Transverse colon (tissue), 4 donors: ENCODE results near the gene PPP6R2. TPM values are rescaled to one million over a fixed set of nuclear protein-coding genes. Genes with fewer than 3 reads are reported as not detected.
A peak's percentile ranks its signal among the peaks of the same experiment; 100 is the strongest.

ENCODE experiments used
- DNase-seq: peaks from one replicate; pipeline ENCODE4 v3.0.0-alpha.2; 2019
- H3K27ac ChIP-seq, 4 donors: fragments of 200-600 bp; sonication (generic); 2 replicates each; pipeline ENCODE4 v1.5.1; 2016 to 2018; ENCODE audit warnings: inconsistent platforms in 4 of 4
- H3K27me3 ChIP-seq: fragments of 200-600 bp; sonication (generic); 2 replicates; pipeline ENCODE4 v1.5.1; 2017; ENCODE audit warnings: inconsistent platforms
- H3K36me3 ChIP-seq, 4 donors: fragments of 200-600 bp; sonication (generic); 2 replicates each; pipeline ENCODE4 v1.5.1; 2017 to 2019; ENCODE audit warnings: inconsistent platforms in 4 of 4
- H3K4me1 ChIP-seq, 4 donors: fragments of 200-600 bp; sonication (generic); 2 replicates each; pipeline ENCODE4 v1.5.1; 2017 to 2020; ENCODE audit warnings: inconsistent platforms in 4 of 4
- H3K4me3 ChIP-seq, 4 donors: fragments of 200-600 bp; sonication (generic); 1 replicate in 1 of 4; 2 replicates in 3 of 4; pipeline versions ENCODE4 v1.5.1 to v1.6.1; 2017 to 2019; ENCODE audit warnings: inconsistent platforms in 4 of 4
- H3K9me3 ChIP-seq, 2 donors: fragments of 200-600 bp; sonication (generic); 2 replicates each; pipeline ENCODE4 v1.5.1; 2017 to 2019; ENCODE audit warnings: inconsistent platforms in 2 of 2
- EP300 ChIP-seq: sonication (generic); formaldehyde crosslinking; IDR thresholded peaks from one replicate; pipeline ENCODE4 v1.6.1; 2017; ENCODE audit warnings: antibody characterized with exemption, low read depth
- POLR2A ChIP-seq: fragments of 450-650 bp; IDR thresholded peaks from one replicate; pipeline ENCODE4 v1.6.1; 2016; ENCODE audit warnings: antibody characterized with exemption, mild to moderate bottlenecking, moderate library complexity
- POLR2AphosphoS5 ChIP-seq, 3 donors: sonication (generic); formaldehyde crosslinking; IDR thresholded peaks; one replicate each; pipeline ENCODE4 v1.6.1; 2016; ENCODE audit warnings: antibody characterized with exemption in 3 of 3
- WGBS, 2 donors: methylation state at CpG; one replicate each; pipeline ENCODE4 v1.1.5; 2018; ENCODE audit warnings: low coverage in 1 of 2; 5-methylcytosine and 5-hydroxymethylcytosine counted together
- in situ Hi-C, 4 donors: fragments of 200-750 bp; cut with MboI; loops; one replicate each; pipeline versions ENCODE4 v1.15.0 to v1.15.1; 2017; ENCODE audit warnings: low sequenced_read_pairs in 3 of 4, low pct_ligation_motif_present in 1 of 4, low pct_unique_long_range_greater_than_20kb in 1 of 4
- intact Hi-C: fragments of 100-400 bp; cut with DNase I; formaldehyde crosslinking; loops from one replicate; pipeline ENCODE4 v1.15.1; 2023; ENCODE audit warnings: low total_unique reads
- total RNA-seq, 4 donors: library from RNA; depleted of rRNA; stranded (reverse); fragments of >200 nt; gene quantifications; one replicate each; pipeline ENCODE4 v1.1.0, GENCODE V29; 2016
- TF ChIP-seq, protein P1 (sequence below), 5 experiments: fragments of 200-600 bp in 3 of 5; fragments of 450-650 bp in 2 of 5; sonication (generic) in 3 of 5; IDR thresholded peaks; 1 replicate in 2 of 5; 2 replicates in 3 of 5; pipeline ENCODE4 v1.5.1; 2016 to 2017; ENCODE audit warnings: antibody characterized with exemption in 5 of 5, inconsistent platforms in 3 of 5, mild to moderate bottlenecking in 2 of 5, moderate library complexity in 1 of 5

Gene PPP6R2
- total RNA-seq, 4 donors from 2014 or later, result 62.1 to 151 (median 77.8) TPM

- TF ChIP-seq POLR2AphosphoS5 (IDR thresholded peaks at IDR 0.05) (no peak), POLR2A (peak; percentile 19)
- TF ChIP-seq, protein P1, sequence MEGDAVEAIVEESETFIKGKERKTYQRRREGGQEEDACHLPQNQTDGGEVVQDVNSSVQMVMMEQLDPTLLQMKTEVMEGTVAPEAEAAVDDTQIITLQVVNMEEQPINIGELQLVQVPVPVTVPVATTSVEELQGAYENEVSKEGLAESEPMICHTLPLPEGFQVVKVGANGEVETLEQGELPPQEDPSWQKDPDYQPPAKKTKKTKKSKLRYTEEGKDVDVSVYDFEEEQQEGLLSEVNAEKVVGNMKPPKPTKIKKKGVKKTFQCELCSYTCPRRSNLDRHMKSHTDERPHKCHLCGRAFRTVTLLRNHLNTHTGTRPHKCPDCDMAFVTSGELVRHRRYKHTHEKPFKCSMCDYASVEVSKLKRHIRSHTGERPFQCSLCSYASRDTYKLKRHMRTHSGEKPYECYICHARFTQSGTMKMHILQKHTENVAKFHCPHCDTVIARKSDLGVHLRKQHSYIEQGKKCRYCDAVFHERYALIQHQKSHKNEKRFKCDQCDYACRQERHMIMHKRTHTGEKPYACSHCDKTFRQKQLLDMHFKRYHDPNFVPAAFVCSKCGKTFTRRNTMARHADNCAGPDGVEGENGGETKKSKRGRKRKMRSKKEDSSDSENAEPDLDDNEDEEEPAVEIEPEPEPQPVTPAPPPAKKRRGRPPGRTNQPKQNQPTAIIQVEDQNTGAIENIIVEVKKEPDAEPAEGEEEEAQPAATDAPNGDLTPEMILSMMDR (IDR thresholded peaks at IDR 0.05), result peak in 1 of 5 experiments; percentile 30
- H3K36me3 ChIP-seq, result peaks cover 0 to 21% (median 10%) of the 10 kb centered on the region in 4 donors
- H3K4me3 ChIP-seq, result peak overlapping the region in 1 of 4 donors; percentile 8
- 30% methylated on average over 6 of the region's 6 CpGs; no CpG with 5 or more reads in 1 of the 2 donors for WGBS, 2 donors
- intact Hi-C loops (loop anchor here (10.0 kb wide), 1 partner anchor 216 kb away; the partner anchor contains the start of gene HDAC10), in situ Hi-C loops (no loop called here)
- DNase-seq, result peak; percentile 67
- no peaks in the 10 kb centered on the region for H3K9me3 ChIP-seq
- peaks cover 51 to 63% (median 55%) of the 10 kb centered on the region in 4 donors for H3K4me1 ChIP-seq
- H3K27me3 ChIP-seq, result no peaks in the 10 kb centered on the region
- peak overlapping the region; percentile 83 to 91 (median 87) for H3K27ac ChIP-seq
Measured at GRCh38 chr22:50470491-50470890, 127.4 kb downstream of the PPP6R2 start.

DNA sequence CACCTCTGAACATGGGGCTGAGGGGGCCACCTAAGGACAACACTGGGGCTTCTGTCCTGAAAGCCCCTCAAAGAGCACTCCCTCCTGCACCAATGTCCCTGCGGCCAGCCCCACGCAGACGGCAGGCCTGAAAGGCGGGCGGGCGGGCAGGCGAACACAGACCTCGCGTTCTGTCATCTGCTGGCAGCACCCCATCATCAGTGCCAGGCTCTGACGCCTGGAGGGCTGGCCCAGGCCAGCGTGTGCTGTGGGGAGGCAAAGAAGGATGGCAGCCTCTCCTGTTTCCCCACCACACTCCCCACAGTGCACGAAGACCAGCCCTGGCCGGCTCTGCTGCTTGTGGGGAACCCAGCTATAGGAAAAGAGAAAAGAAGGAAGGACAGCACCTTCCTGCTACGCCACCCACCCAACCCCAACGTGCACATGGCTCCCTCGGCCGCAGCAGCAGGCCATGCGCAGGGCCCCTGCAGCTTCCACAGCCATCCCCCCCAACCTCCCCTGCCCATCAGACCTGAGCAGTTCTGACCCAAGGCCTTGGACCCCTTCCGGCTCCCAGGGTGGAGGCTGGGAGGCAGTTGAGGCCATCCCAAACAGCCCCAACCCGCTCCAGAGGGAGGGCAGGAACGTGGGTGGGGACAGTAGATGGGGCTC lies 128.2 kb downstream of the PPP6R2 start:
- peaks cover 53 to 64% (median 57%) of the 10 kb centered on the region in 4 donors for H3K4me1 ChIP-seq
- H3K9me3 ChIP-seq, result no peaks in the 10 kb centered on the region
- in situ Hi-C loops, result no loop called here
- peaks cover 0 to 13% (median 5%) of the 10 kb centered on the region in 4 donors for H3K36me3 ChIP-seq
- intact Hi-C loops, result loop anchor here (10.0 kb wide), 1 partner anchor 217 kb away; the partner anchor contains the start of gene HDAC10
- no peaks in the 10 kb centered on the region for H3K27me3 ChIP-seq
- 80% methylated on average over 21 of the region's 21 CpGs; no CpG with 5 or more reads in 1 of the 2 donors for WGBS, 2 donors
- no peak overlapping the region for H3K4me3 ChIP-seq
- DNase-seq, result no peak
- H3K27ac ChIP-seq, result peak overlapping the region; percentile 83 to 91 (median 87)
- TF ChIP-seq EP300 (no peak), POLR2AphosphoS5 (IDR thresholded peaks at IDR 0.05) (no peak), POLR2A (no peak)
- TF ChIP-seq, protein P1 (IDR thresholded peaks at IDR 0.05), result no peak

- Histone ChIP-seq H3K4me1 (peaks cover 53 to 64% (median 57%) of the 10 kb centered on the region in 4 donors), H3K27ac (peak overlapping the region in 3 of 4 donors; percentile 83 to 91 (median 90)), H3K4me3 (no peak overlapping the region), H3K36me3 (peaks cover 0 to 6% (median 2%) of the 10 kb centered on the region in 4 donors), H3K9me3 (no peaks in the 10 kb centered on the region), H3K27me3 (no peaks in the 10 kb centered on the region)
- WGBS, 2 donors, result 75% methylated on average over 5 of the region's 5 CpGs; no CpG with 5 or more reads in 1 of the 2 donors
- intact Hi-C loops (loop anchor here (10.0 kb wide), 1 partner anchor 217 kb away; the partner anchor contains the start of gene HDAC10), in situ Hi-C loops (no loop called here)
- DNase-seq, result no peak
- TF ChIP-seq POLR2A (no peak), EP300 (no peak), POLR2AphosphoS5 (IDR thresholded peaks at IDR 0.05) (no peak)
- TF ChIP-seq, protein P1 (IDR thresholded peaks at IDR 0.05), result no peak
Measured at GRCh38 chr22:50471962-50472361, 128.8 kb downstream of the PPP6R2 start.

DNA sequence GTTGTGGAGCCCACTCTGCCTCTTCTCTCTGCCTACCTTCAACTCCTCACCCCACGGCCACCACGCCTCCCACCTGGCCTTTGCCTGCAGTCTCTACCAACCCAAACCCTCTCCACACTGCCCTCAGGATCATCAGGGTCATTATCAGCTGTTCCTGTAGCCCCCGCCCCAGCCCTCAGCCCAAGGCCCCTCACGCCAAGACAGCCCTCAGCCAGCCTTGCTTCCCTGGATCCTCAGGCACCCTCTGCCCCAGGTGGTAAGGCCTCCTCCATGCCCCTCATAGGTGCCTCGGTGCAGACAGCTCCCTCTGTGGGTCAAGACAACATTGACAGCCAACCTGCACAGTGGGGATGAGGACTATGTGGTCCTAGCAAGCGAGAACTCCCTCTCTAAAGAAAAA lies 130.0 kb downstream of the PPP6R2 start:
- Histone ChIP-seq H3K27me3 (no peaks in the 10 kb centered on the region), H3K27ac (peak overlapping the region in 2 of 4 donors; percentile 91 to 92)

More for the DNA sequence above, 130.0 kb downstream of the PPP6R2 start:
- 66 to 80% methylated on average over 2 to 6 of the region's 6 CpGs for WGBS, 2 donors
- Histone ChIP-seq H3K36me3 (no peaks in the 10 kb centered on the region), H3K9me3 (no peaks in the 10 kb centered on the region), H3K4me1 (peaks cover 53 to 64% (median 57%) of the 10 kb centered on the region in 4 donors), H3K4me3 (peak overlapping the region in 2 of 4 donors; percentile 67 to 91)
- TF ChIP-seq, protein P1 (IDR thresholded peaks at IDR 0.05), result peak in 4 of 5 experiments; percentile 19 to 42 (median 24)
- no peak for TF ChIP-seq POLR2AphosphoS5 (IDR thresholded peaks at IDR 0.05)
- in situ Hi-C loops (no loop called here), intact Hi-C loops (loop anchor here (10.0 kb wide), 1 partner anchor 218 kb away; the partner anchor contains the start of gene HDAC10)
- DNase-seq, result peak; percentile 41
